Globus pallidus (tissue), 1 donor: Measurements from ENCODE around the gene SRRM1.
A peak's percentile ranks its signal among the peaks of the same experiment; 100 is the strongest.
"Not testable (repeated sequence)": the region's sequence is repeated elsewhere in the genome, so short reads cannot be mapped to it uniquely, and the experiment has no call there.

ENCODE experiments used
- DNase-seq: peaks from one replicate; pipeline ENCODE4 v3.0.0-alpha.2; 2015; ENCODE audit warnings: low spot score

Gene SRRM1

GRCh38 chr1:24648919-24649318 is 5.8 kb downstream of the SRRM1 start:
- no peak for DNase-seq

- DNase-seq: no peak
Measured at GRCh38 chr1:24652382-24652781, 9.3 kb downstream of the SRRM1 start.

- no peak for DNase-seq
Measured at GRCh38 chr1:24654010-24654409, 10.9 kb downstream of the SRRM1 start.

GRCh38 chr1:24656046-24656445 is 12.9 kb downstream of the SRRM1 start:
- DNase-seq: no peak

- DNase-seq: no peak
Measured at GRCh38 chr1:24657781-24658180, 14.7 kb downstream of the SRRM1 start.

- no peak for DNase-seq
Measured at GRCh38 chr1:24659166-24659904, 16.2 kb downstream of the SRRM1 start.

- no peak for DNase-seq
Measured at GRCh38 chr1:24659993-24660665, 17.0 kb downstream of the SRRM1 start.

GRCh38 chr1:24664507-24665033 is 21.5 kb downstream of the SRRM1 start:
- DNase-seq: no peak

- DNase-seq: no peak
Measured at GRCh38 chr1:24666794-24667193, 23.7 kb downstream of the SRRM1 start.

GRCh38 chr1:24671372-24671771 is 28.3 kb downstream of the SRRM1 start:
- not testable (repeated sequence) for DNase-seq

- DNase-seq: not testable (repeated sequence)
Measured at GRCh38 chr1:24672686-24673085, 29.6 kb downstream of the SRRM1 start.

GRCh38 chr1:24673341-24673740 is 30.2 kb downstream of the SRRM1 start:
- DNase-seq: no peak

GRCh38 chr1:24678421-24678820 is 35.3 kb downstream of the SRRM1 start:
- not testable (repeated sequence) for DNase-seq

GRCh38 chr1:24679725-24680124 is 36.6 kb downstream of the SRRM1 start:
- DNase-seq: no peak

GRCh38 chr1:24683713-24684162 is 40.6 kb downstream of the SRRM1 start:
- DNase-seq: no peak

- no peak for DNase-seq
Measured at GRCh38 chr1:24688033-24688432, 44.9 kb downstream of the SRRM1 start.

- peak; percentile 80 for DNase-seq
Measured at GRCh38 chr1:24688621-24689195, 45.6 kb downstream of the SRRM1 start.

- no peak for DNase-seq
Measured at GRCh38 chr1:24691051-24691450, 47.9 kb downstream of the SRRM1 start.

GRCh38 chr1:24692351-24692980 is 49.4 kb downstream of the SRRM1 start:
- no peak for DNase-seq

- DNase-seq: no peak
Measured at GRCh38 chr1:24693827-24694379, 50.8 kb downstream of the SRRM1 start.

- no peak for DNase-seq
Measured at GRCh38 chr1:24694380-24694843, 51.3 kb downstream of the SRRM1 start.
